Loucy (cell line): Measurements from ENCODE around the gene PRKN.

Experiments
- H2AFZ ChIP-seq: fragments of 200-600 bp; sonication (generic); 2 replicates; pipeline ENCODE4 v1.6.0; 2016; ENCODE audit warnings: antibody characterized with exemption, mild to moderate bottlenecking, low read length, moderate library complexity
- H3F3A ChIP-seq: fragments of 200-600 bp; 2 replicates; pipeline ENCODE4 v1.6.0; 2016; ENCODE audit warnings: antibody characterized with exemption, low read depth, mild to moderate bottlenecking
- H3K27me3 ChIP-seq: fragments of 200-600 bp; sonication (generic); 2 replicates; pipeline ENCODE4 v1.6.1; 2014; ENCODE audit warnings: low read length, mild to moderate bottlenecking; ENCODE audit not compliant: insufficient read depth, poor library complexity, severe bottlenecking
- H3K36me3 ChIP-seq: fragments of 200-600 bp; sonication (generic); 2 replicates; pipeline ENCODE4 v1.6.1; 2016; ENCODE audit warnings: low read length; ENCODE audit not compliant: insufficient read depth
- H3K4me1 ChIP-seq: fragments of 200-600 bp; sonication (generic); 2 replicates; pipeline ENCODE4 v1.5.1; 2014; ENCODE audit warnings: low read length, mild to moderate bottlenecking; ENCODE audit not compliant: insufficient read depth, poor library complexity, severe bottlenecking
- H3K4me2 ChIP-seq: fragments of 200-600 bp; sonication (generic); 2 replicates; pipeline ENCODE4 v1.6.0; 2014; ENCODE audit warnings: antibody characterized with exemption, low read length, low read depth, mild to moderate bottlenecking; ENCODE audit not compliant: poor library complexity, severe bottlenecking
- H3K4me3 ChIP-seq: fragments of 200-600 bp; sonication (generic); 2 replicates; pipeline ENCODE4 v1.5.1; 2014; ENCODE audit warnings: low read length, mild to moderate bottlenecking, mixed read lengths; ENCODE audit not compliant: poor library complexity, severe bottlenecking
- H3K79me2 ChIP-seq: fragments of 200-600 bp; sonication (generic); 2 replicates; pipeline ENCODE4 v1.6.1; 2014; ENCODE audit warnings: low read length; ENCODE audit not compliant: insufficient read depth
- H3K9ac ChIP-seq: fragments of 200-600 bp; sonication (generic); 2 replicates; pipeline ENCODE4 v1.6.0; 2014; ENCODE audit warnings: mild to moderate bottlenecking, low read depth, low read length, moderate library complexity; ENCODE audit not compliant: poor library complexity, severe bottlenecking
- H3K9me2 ChIP-seq: fragments of 200-600 bp; sonication (generic); replicated peaks from 2 replicates; pipeline ENCODE4 v1.6.1; 2016; ENCODE audit warnings: low read depth, low read length, mixed read lengths
- H3K9me3 ChIP-seq: fragments of 200-600 bp; sonication (generic); 2 replicates; pipeline ENCODE4 v1.6.1; 2014; ENCODE audit warnings: mild to moderate bottlenecking, antibody characterized with exemption, low read length, low read depth; ENCODE audit not compliant: insufficient read depth
- H4K20me1 ChIP-seq: fragments of 200-600 bp; sonication (generic); 2 replicates; pipeline ENCODE4 v1.6.0; 2014; ENCODE audit warnings: antibody characterized with exemption, low read length, mild to moderate bottlenecking; ENCODE audit not compliant: insufficient read depth, poor library complexity, severe bottlenecking
- CTCF ChIP-seq: fragments of 200-600 bp; sonication (generic); conservative IDR thresholded peaks from 2 replicates; pipeline ENCODE4 v1.5.1; 2014; ENCODE audit warnings: mild to moderate bottlenecking, antibody characterized with exemption, low read length
- EZH2phosphoT487 ChIP-seq: fragments of 200-600 bp; IDR thresholded peaks from 2 replicates; pipeline ENCODE4 v1.6.1; 2018; ENCODE audit warnings: antibody characterized with exemption, mild to moderate bottlenecking, moderate library complexity, borderline replicate concordance

The PRKN gene

GRCh38 chr6:161884782-161885181 lies 842.8 kb downstream of the PRKN start:
- Histone ChIP-seq H3K4me2 (no peak overlapping the region), H3K9ac (no peak overlapping the region), H3K27me3 (no peaks in the 10 kb centered on the region), H3K79me2 (no peaks in the 10 kb centered on the region), H3K9me2 (no peaks in the 10 kb centered on the region), H3K4me3 (no peak overlapping the region), H3K4me1 (no peaks in the 10 kb centered on the region), H2AFZ (no peak overlapping the region), H3F3A (no peaks in the 10 kb centered on the region), H3K9me3 (no peaks in the 10 kb centered on the region; the same call in 1 of the 2 replicates), H3K36me3 (no peaks in the 10 kb centered on the region), H4K20me1 (no peaks in the 10 kb centered on the region)
- no peak for TF ChIP-seq CTCF
- TF ChIP-seq EZH2phosphoT487 = no peak

DNA sequence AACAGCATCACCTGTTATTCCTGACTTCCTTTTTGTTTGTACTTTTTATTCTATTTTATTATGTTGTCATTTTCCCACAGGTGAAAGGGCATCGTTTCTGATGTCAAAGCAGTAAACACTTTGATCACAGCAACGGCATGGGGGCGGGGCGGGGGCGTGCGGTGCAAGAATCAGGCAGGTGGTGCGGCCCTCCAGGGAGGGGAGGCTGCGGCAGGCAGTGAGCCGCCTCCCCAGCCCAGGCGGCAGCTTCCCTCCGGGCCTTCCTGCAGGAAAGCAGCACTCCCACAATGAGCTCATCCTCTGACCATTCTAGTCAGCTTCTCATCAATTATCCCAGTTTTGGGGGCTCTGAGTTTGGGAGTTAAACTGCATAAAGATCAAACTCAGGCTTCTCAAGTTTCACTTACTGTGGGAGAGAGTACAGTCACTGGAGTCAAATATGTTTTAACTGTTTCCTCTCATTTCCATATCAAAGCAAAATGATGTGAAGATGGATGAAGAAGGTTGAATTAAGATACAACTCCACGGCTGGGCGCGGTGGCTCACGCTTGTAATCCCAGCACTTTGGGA lies 845.3 kb downstream of the PRKN start:
- Histone ChIP-seq H3K36me3 (no peaks in the 10 kb centered on the region), H3K4me2 (no peak overlapping the region), H3K4me3 (no peak overlapping the region), H3K9me2 (no peaks in the 10 kb centered on the region), H3F3A (no peaks in the 10 kb centered on the region), H2AFZ (no peak overlapping the region), H3K79me2 (no peaks in the 10 kb centered on the region), H3K27me3 (no peaks in the 10 kb centered on the region), H3K4me1 (no peaks in the 10 kb centered on the region), H3K9me3 (peaks cover 2% of the 10 kb centered on the region; the same call in 1 of the 2 replicates), H4K20me1 (no peaks in the 10 kb centered on the region), H3K9ac (no peak overlapping the region)
- TF ChIP-seq CTCF = no peak
- no peak for TF ChIP-seq EZH2phosphoT487

- TF ChIP-seq EZH2phosphoT487 (no peak), CTCF (no peak)
- H3K4me3 ChIP-seq = no peak overlapping the region
- no peak overlapping the region for H2AFZ ChIP-seq
- H3F3A ChIP-seq = no peaks in the 10 kb centered on the region
- H3K9me3 ChIP-seq = peaks cover 2% of the 10 kb centered on the region; the same call in 1 of the 2 replicates
- H3K4me1 ChIP-seq = no peaks in the 10 kb centered on the region
- no peaks in the 10 kb centered on the region for H4K20me1 ChIP-seq
- no peak overlapping the region for H3K9ac ChIP-seq
- H3K79me2 ChIP-seq = no peaks in the 10 kb centered on the region
- no peaks in the 10 kb centered on the region for H3K9me2 ChIP-seq
- no peaks in the 10 kb centered on the region for H3K36me3 ChIP-seq
- no peaks in the 10 kb centered on the region for H3K27me3 ChIP-seq
- no peak overlapping the region for H3K4me2 ChIP-seq
Measured at GRCh38 chr6:161880056-161880455, 847.5 kb downstream of the PRKN start.
